Endothelial cell of hepatic sinusoid (primary cell): ENCODE data around the gene PBX2.

Experiments
- in situ Hi-C: cut with HindIII; loops from 2 replicates; pipeline ENCODE4 v1.10.0; 2017; ENCODE audit warnings: low sequenced_read_pairs

The PBX2 gene

DNA sequence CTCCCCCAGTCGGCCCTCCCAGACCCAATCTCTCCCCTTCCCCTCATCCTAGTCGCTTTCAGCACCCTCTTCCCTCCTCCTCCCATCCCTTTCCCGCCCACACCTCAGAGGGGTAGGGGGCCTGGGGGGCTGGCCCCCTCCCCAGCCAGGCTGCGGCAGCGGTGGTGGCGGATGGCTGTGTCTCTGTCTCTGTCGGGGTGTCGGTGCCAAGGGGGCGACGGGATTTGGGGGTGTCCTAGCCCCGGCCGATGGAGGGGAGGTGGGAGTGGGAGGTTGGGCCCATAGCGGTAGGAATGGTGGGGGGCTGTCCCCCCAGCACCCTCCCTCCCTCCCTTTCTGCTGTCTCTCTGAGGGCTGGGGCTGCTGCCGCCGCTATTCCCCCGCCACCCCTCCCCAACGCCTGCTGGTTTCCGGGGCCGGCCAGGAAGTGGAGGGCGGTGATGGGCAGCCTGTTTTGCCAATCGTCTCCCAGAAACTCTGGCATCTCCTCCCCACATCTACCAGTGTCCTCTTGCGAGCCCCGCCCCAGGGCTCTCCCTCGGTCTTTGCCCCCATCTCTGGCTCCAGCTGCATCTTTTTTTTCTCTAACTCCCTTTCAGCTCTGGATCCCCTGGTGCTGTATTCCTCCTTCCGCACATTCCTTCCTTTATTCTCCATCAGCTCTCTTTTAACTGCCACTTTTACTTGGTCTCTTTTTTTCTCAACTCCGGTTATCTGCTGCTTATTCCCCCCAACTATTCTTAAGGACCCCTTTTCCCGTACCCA, 14.1 kb downstream of the PBX2 start, which contains the start of gene AGPAT1:
Gene AGPAT1 (minus strand): TSS at position 374 of the 765 bp plus-strand sequence. CDS start 4,588 bp downstream, outside the sequence.
- in situ Hi-C loops = no loop called here

DNA sequence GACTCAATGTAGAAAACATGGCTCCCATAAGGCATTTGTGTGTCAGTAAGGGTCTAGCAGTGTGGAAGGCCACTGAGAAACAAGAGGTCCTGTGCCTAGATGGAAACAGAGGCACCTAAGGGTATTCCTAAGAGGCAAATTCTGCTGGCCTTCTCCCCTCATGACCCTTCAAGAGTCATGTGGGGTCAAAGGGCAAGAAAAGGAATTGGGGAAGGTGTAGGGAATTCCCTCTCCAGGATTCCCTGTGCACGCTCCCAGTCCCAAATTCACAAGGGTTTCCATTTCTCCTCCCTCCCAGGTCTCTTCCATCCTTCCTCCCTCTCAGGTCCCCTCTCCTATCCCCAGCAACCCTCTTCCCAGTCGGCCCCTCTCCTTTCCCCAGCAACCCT, 14.7 kb downstream of the PBX2 start:
- in situ Hi-C loops = no loop called here

- in situ Hi-C loops = no loop called here
Observed at GRCh38 chr6:32174416-32174815, 15.6 kb downstream of the PBX2 start.

GRCh38 chr6:32173051-32173727, 16.8 kb downstream of the PBX2 start:
- in situ Hi-C loops = no loop called here

DNA sequence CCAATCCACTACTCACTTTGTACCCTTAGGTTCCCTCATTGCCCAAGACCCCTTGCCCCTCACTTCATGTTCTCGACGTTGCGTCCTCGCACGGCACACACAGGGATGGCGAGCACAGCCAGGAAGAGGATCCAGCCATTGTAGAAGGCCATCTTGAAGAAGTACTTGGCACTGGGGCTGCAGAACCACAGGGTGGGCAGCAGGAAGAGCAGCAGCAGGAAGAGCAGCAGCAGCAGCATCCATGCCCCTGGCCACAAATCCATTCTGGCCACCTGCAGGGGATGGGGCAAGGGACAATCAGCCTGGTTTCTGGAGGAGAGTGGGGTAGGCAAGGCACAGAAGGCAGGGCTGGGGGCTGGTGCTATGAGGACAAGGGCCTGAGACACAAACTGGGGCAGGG, 18.8 kb downstream of the PBX2 start:
- in situ Hi-C loops = no loop called here

DNA sequence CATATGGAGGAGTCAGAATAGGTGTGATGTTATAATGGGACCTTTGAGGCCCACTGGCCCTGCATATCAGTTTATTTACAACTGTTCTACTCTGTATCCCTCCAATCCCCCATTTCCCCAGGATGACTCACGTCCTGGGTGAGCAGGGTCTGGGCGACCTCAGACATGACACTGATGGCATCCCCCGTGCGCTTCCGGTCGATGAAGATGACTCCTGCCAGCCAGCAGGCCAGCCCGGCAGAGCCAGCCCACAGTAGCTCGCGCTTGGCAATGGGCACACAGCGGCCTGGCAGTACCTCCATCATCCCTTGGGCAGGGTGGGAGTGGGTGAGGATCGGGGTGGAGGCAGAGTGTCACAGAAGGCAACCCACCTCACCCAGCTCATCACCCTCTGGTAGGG, 19.7 kb downstream of the PBX2 start:
- in situ Hi-C loops = no loop called here

DNA sequence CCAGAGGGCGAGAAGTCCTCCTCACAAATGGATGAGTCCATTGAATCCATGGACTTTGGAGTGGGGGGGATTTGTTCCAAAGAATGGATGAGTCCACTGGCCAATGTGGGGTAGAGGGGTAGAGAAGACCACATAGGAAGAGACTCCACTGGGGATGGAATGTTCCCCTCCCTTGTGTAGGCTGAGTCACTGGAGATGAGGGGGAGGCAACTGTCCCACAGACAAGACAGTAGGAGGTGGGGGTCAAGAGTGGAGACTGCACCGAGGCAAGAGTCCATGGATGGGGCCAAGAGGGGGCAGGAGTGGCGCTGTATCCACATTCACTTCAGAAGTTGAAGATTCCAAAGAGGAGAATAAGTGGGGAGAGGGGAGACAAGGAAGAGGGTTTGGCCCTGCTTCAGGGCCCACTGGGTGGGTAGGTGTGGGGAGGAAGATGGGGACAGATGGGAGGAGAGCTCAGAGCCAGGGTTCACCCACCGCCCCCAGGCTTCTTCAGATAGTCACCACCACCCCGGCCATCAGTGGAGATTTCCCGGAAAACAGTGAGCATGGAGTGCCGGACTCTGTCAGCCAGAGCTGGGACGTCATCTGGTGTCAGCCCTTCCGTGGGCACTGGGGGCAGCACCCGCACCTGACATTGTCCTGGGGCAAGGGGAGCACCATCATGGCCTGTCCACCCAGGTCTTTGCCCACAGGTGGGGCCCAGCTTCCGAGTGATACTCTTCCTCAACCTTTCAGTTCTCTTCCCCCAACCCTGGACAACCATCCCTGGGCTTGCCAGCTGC, 21.0 kb downstream of the PBX2 start:
- in situ Hi-C loops = no loop called here

- in situ Hi-C loops = no loop called here
Observed at GRCh38 chr6:32168350-32168749, 21.7 kb downstream of the PBX2 start.

DNA sequence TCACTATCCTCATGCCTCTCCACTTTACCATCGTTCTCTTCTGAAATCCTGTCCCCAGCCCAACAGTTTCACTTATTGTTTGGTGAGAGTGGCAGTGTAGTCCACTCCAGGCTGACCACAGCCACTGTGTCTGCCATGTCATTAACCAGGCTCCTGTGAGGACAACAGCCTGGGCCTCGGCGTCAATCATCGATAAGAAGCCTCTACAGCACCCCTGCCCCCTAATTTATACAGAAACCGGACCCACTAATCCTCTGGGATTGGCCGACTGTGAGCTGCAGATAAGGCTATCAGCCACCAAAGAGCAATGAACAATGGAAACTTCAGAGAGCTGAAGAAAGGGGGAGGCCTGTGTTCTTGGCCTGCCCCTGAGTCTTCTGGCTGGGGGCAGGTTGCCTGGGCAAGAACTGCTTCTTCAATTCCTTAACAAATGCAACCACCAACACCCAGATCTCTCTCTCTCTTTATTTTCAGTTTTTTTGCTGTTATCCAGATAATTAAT, 22.2 kb downstream of the PBX2 start:
- in situ Hi-C loops = no loop called here

DNA sequence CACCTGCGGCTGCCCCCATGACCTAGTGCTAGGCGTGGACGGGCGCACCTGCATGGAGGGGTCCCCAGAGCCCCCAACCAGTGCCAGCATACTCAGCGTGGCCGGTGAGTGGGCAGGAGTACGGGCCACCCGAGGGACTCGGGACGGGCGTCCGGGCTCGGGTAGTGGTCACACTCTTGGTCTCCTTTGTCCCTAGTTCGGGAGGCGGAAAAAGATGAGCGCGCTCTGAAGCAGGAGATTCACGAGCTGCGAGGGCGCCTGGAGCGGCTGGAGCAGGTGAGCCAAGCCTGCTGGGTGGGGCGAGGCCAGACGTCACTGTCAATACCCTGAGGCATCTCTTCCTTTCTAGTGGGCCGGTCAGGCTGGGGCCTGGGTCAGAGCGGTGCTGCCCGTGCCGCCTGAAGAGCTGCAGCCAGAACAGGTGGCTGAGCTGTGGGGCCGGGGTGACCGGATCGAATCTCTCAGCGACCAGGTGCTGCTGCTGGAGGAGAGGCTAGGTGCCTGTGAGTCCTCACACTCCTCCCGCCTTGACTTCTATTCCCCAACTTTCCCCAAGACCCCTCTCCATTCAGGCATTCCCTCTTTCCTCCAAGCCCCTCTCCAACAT, 22.7 kb downstream of the PBX2 start:
- in situ Hi-C loops = no loop called here

GRCh38 chr6:32166411-32167061, 23.5 kb downstream of the PBX2 start:
- in situ Hi-C loops = no loop called here

GRCh38 chr6:32164295-32164694, 25.7 kb downstream of the PBX2 start, which contains the start of gene EGFL8:
Gene EGFL8, plus strand, starts transcription at chr6:32164595. Its CDS starts 1,571 bp downstream, at chr6:32166166.
- in situ Hi-C loops = no loop called here

DNA sequence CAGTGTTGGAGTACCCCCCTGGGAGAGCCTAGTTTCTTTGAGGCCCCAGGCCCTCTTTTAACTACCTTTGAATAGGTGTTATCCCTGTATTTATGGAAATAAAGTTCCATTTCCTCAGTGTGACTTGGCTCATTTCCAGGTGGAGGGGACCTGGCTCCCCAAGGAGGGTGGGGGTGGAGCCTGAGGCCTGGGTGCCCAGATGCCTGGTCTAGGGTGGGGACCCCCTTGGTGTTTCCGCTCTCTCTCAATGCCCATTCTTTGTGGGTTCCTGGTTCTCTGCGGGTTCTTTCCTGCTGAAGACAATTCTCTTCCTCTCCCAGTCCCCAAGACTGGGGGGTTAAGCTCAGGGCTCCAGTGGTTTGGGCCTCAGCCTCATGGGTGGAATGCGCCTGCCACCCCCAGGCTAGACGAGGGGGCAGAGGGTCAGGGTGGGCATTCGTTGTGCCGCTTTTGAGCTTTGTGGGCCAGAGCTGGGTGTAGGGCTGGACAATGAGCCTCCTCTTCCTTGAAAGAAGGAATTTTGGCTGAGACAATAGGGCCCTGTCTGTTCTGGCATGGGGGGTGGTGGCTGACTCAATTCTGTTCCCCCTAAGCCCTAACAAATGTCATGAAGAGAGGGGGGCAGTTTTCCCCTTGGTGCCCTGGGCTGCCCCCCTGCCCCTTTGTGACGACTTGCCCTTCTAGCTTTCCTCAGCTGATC, 26.3 kb downstream of the PBX2 start:
- in situ Hi-C loops = no loop called here

DNA sequence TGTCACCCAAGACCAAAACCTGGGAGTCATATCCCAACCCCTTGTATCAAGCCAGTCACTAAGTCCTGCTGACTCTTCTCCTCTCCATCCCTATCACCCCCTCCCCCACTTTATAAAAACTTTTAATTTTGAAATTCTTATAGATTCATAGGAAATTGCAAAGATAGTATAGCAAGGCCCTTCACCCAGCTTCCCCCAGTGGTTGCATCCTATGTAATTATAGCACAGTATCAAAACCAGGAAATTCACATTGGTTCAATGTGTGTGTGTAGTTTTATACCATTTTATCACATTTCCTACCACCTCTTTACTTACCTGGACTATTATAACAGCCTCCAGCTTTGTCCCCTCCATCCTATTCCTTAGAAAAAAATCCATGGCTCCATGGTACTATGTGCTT, 31.9 kb downstream of the PBX2 start:
- in situ Hi-C loops = no loop called here

- in situ Hi-C loops = no loop called here
Observed at GRCh38 chr6:32156891-32157290, 33.1 kb downstream of the PBX2 start.

- in situ Hi-C loops = no loop called here
Observed at GRCh38 chr6:32154514-32155161, 35.4 kb downstream of the PBX2 start.

- in situ Hi-C loops = no loop called here
Observed at GRCh38 chr6:32153564-32154513, 36.2 kb downstream of the PBX2 start, which contains the start of gene PPT2. Gene PPT2, plus strand, starts transcription at chr6:32154141. Its CDS starts 454 bp downstream, at chr6:32154595.
